H9 (cell line): Measurements from ENCODE around the gene PCSK2. TPM values are rescaled to one million over a fixed set of nuclear protein-coding genes. Genes with fewer than 3 reads are reported as not detected.

Experiments
- DNase-seq: peaks from one replicate; pipeline ENCODE4 v3.0.0-alpha.2; 2017
- H2AFZ ChIP-seq: one replicate; pipeline ENCODE4 v1.6.1; 2013; ENCODE audit warnings: mild to moderate bottlenecking, low read length, control low read depth, moderate library complexity
- H2AK5ac ChIP-seq: 2 replicates; pipeline ENCODE4 v1.6.1; 2013; ENCODE audit warnings: low read length, control low read depth, mixed read lengths; ENCODE audit not compliant: insufficient read length
- H2BK120ac ChIP-seq: one replicate; pipeline ENCODE4 v1.6.1; 2013; ENCODE audit warnings: low read depth, mild to moderate bottlenecking, low read length, control low read depth, inconsistent platforms; ENCODE audit not compliant: poor library complexity, severe bottlenecking
- H2BK12ac ChIP-seq: 2 replicates; pipeline ENCODE4 v1.6.1; 2013; ENCODE audit warnings: low read length, control low read depth, mixed read lengths, low read depth; ENCODE audit not compliant: insufficient read length
- H2BK15ac ChIP-seq: 2 replicates; pipeline ENCODE4 v1.6.1; 2013; ENCODE audit warnings: low read depth, low read length, control low read depth
- H2BK20ac ChIP-seq: one replicate; pipeline ENCODE4 v1.6.1; 2013; ENCODE audit warnings: low read depth, mild to moderate bottlenecking, low read length, control low read depth, inconsistent platforms; ENCODE audit not compliant: poor library complexity, severe bottlenecking
- H2BK5ac ChIP-seq: 2 replicates; pipeline ENCODE4 v1.6.1; 2013; ENCODE audit warnings: low read length, control low read depth, mixed read lengths; ENCODE audit not compliant: insufficient read length
- H3K14ac ChIP-seq: 2 replicates; pipeline ENCODE4 v1.6.1; 2013; ENCODE audit warnings: low read length, control low read depth; ENCODE audit not compliant: insufficient read depth
- H3K18ac ChIP-seq: 2 replicates; pipeline ENCODE4 v1.6.1; 2013; ENCODE audit warnings: low read depth, mild to moderate bottlenecking, mixed read lengths, low read length, control low read depth; ENCODE audit not compliant: insufficient read length
- H3K23ac ChIP-seq: 2 replicates; pipeline ENCODE4 v1.6.1; 2013; ENCODE audit warnings: low read length, control low read depth, mixed read lengths, low read depth; ENCODE audit not compliant: insufficient read length
- H3K23me2 ChIP-seq: 2 replicates; pipeline ENCODE4 v1.6.1; 2013; ENCODE audit warnings: low read depth, mild to moderate bottlenecking, mixed read lengths, low read length, control low read depth; ENCODE audit not compliant: insufficient read length, poor library complexity, severe bottlenecking
- H3K27ac ChIP-seq: 2 replicates; pipeline ENCODE4 v1.5.1; 2013; ENCODE audit warnings: low read length, control low read depth, mixed read lengths, low read depth; ENCODE audit not compliant: insufficient read length
- H3K27me3 ChIP-seq: 2 replicates; pipeline ENCODE4 v1.6.1; 2013; ENCODE audit warnings: low read length, control low read depth, inconsistent platforms; ENCODE audit not compliant: insufficient read depth
- H3K4ac ChIP-seq: 2 replicates; pipeline ENCODE4 v1.6.1; 2013; ENCODE audit warnings: low read depth, mild to moderate bottlenecking, control low read depth, inconsistent platforms, low read length, moderate library complexity
- H3K4me1 ChIP-seq: 2 replicates; pipeline ENCODE4 v1.6.1; 2013; ENCODE audit warnings: low read length, control low read depth, inconsistent platforms; ENCODE audit not compliant: insufficient read depth
- H3K4me2 ChIP-seq: 2 replicates; pipeline ENCODE4 v1.6.1; 2013; ENCODE audit warnings: low read length, control low read depth, mixed read lengths; ENCODE audit not compliant: insufficient read length, insufficient read depth
- H3K56ac ChIP-seq: 2 replicates; pipeline ENCODE4 v1.6.1; 2013; ENCODE audit warnings: low read depth, mild to moderate bottlenecking, mixed read lengths, low read length, control low read depth; ENCODE audit not compliant: insufficient read length
- H3K79me1 ChIP-seq: 2 replicates; pipeline ENCODE4 v1.6.1; 2013; ENCODE audit warnings: low read depth, mild to moderate bottlenecking, moderate library complexity, low read length, control low read depth, inconsistent platforms; ENCODE audit not compliant: insufficient read depth, poor library complexity, severe bottlenecking
- H3K79me2 ChIP-seq: 2 replicates; pipeline ENCODE4 v1.6.1; 2013; ENCODE audit warnings: low read length, control low read depth, inconsistent platforms; ENCODE audit not compliant: insufficient read depth
- H3K9ac ChIP-seq: 2 replicates; pipeline ENCODE4 v1.6.1; 2013; ENCODE audit warnings: low read length, control low read depth, mixed read lengths; ENCODE audit not compliant: insufficient read length; ENCODE audit errors: extremely low read depth
- H3K9me3 ChIP-seq: one replicate; pipeline ENCODE4 v1.6.1; 2013; ENCODE audit warnings: low read depth, low read length, inconsistent platforms; ENCODE audit not compliant: control insufficient read depth
- H3T11ph ChIP-seq: one replicate; pipeline ENCODE4 v1.6.1; 2013; ENCODE audit warnings: mild to moderate bottlenecking, low read length, control low read depth, inconsistent platforms
- H4K20me1 ChIP-seq: one replicate; pipeline ENCODE4 v1.6.1; 2013; ENCODE audit not compliant: control insufficient read depth, insufficient read length, insufficient read depth
- H4K5ac ChIP-seq: 2 replicates; pipeline ENCODE4 v1.6.1; 2013; ENCODE audit warnings: low read depth, mild to moderate bottlenecking, mixed read lengths, low read length, control low read depth; ENCODE audit not compliant: insufficient read length
- H4K8ac ChIP-seq: replicated peaks from 2 replicates; pipeline ENCODE4 v1.6.1; 2013; ENCODE audit warnings: low read length, control low read depth, mixed read lengths, low read depth; ENCODE audit not compliant: insufficient read length
- H4K91ac ChIP-seq: 2 replicates; pipeline ENCODE4 v1.6.1; 2013; ENCODE audit warnings: low read depth, mild to moderate bottlenecking, moderate library complexity, mixed read lengths, low read length, control low read depth; ENCODE audit not compliant: insufficient read length
- H3K27ac Mint-ChIP-seq, 3 experiments: 2 replicates in 2 of 3; 3 replicates in 1 of 3; pipeline ENCODE4 v1.8.0; 2020 to 2021; ENCODE audit warnings: mixed read lengths in 3 of 3, mild to moderate bottlenecking in 1 of 3, moderate library complexity in 1 of 3
- H3K27me3 Mint-ChIP-seq: 2 replicates; pipeline ENCODE4 v1.8.0; 2021; ENCODE audit warnings: low read depth, mild to moderate bottlenecking, moderate library complexity, mixed read lengths
- H3K36me3 Mint-ChIP-seq, 3 experiments: 2 replicates in 2 of 3; 3 replicates in 1 of 3; pipeline ENCODE4 v1.8.0; 2020 to 2021; ENCODE audit warnings: low read depth in 3 of 3, mixed read lengths in 3 of 3; ENCODE audit not compliant: insufficient read depth in 1 of 3
- H3K4me1 Mint-ChIP-seq, 2 experiments: 2 replicates each; pipeline ENCODE4 v1.8.0; 2020; ENCODE audit warnings: mixed read lengths in 2 of 2
- H3K4me3 Mint-ChIP-seq, 2 experiments: 2 replicates in 1 of 2; 3 replicates in 1 of 2; pipeline ENCODE4 v1.8.0; 2020 to 2021; ENCODE audit warnings: mild to moderate bottlenecking in 2 of 2, mixed read lengths in 2 of 2, moderate library complexity in 1 of 2
- H3K9me3 Mint-ChIP-seq, 2 experiments: 2 replicates in 1 of 2; 3 replicates in 1 of 2; pipeline ENCODE4 v1.8.0; 2020; ENCODE audit warnings: mild to moderate bottlenecking in 2 of 2, mixed read lengths in 2 of 2, moderate library complexity in 1 of 2
- WGBS: extraction: QIAGEN DNeasy Blood & Tissue Kit; methylation state at CpG from one replicate; pipeline ENCODE4 v1.1.7; 2013; ENCODE audit warnings: missing lambda C conversion rate, low lambda C conversion rate, mixed read lengths; ENCODE audit not compliant: insufficient read length; ENCODE audit errors: extremely low coverage; 5-methylcytosine and 5-hydroxymethylcytosine counted together
- total RNA-seq: library from RNA; stranded (reverse); gene quantifications from 2 replicates; pipeline ENCODE4 v1.2.1, GENCODE V29; 2021
- TF ChIP-seq, protein P1 (sequence below): fragments of 200-600 bp; sonication (generic); conservative IDR thresholded peaks from 3 replicates; pipeline ENCODE4 v1.8.0; 2021; ENCODE audit warnings: antibody characterized with exemption, mild to moderate bottlenecking

The PCSK2 gene
- total RNA-seq, 1 experiment from 2014 or later: 2.8 TPM

DNA sequence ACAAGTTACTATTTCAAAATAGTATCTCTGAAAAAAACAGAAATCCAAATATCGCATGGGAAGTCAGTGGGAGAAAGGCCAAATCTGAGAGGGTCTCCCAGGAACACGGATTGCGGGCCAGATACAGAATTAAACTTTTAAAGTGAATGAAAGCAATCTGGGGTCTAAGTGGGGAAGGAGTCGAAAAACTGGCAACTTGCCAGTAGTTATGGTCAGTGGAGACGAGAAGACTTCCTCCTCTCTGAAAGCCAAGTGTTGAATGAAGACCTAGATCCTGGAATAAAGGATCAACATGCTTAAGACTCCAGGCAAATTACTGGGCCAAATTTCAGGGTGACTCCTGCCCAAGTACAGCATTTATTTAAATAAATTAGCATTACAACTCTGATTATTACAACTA is 180.7 kb downstream of the PCSK2 start:
- no peak overlapping the region for H2BK20ac ChIP-seq
- no peak overlapping the region for H3K14ac ChIP-seq
- H4K91ac ChIP-seq: no peak overlapping the region
- no peak overlapping the region for H4K5ac ChIP-seq
- Mint-ChIP-seq H3K4me1 (no peaks in the 10 kb centered on the region), H3K27ac (no peak overlapping the region), H3K4me3 (no peak overlapping the region), H3K27me3 (peaks cover 2% of the 10 kb centered on the region), H3K9me3 (peaks cover 0 to 2% of the 10 kb centered on the region in 2 experiments; a peak in 2 of 5 replicates), H3K36me3 (no peaks in the 10 kb centered on the region)
- no peaks in the 10 kb centered on the region for H3K4me1 ChIP-seq
- no peak overlapping the region for H4K8ac ChIP-seq
- TF ChIP-seq, protein P1, sequence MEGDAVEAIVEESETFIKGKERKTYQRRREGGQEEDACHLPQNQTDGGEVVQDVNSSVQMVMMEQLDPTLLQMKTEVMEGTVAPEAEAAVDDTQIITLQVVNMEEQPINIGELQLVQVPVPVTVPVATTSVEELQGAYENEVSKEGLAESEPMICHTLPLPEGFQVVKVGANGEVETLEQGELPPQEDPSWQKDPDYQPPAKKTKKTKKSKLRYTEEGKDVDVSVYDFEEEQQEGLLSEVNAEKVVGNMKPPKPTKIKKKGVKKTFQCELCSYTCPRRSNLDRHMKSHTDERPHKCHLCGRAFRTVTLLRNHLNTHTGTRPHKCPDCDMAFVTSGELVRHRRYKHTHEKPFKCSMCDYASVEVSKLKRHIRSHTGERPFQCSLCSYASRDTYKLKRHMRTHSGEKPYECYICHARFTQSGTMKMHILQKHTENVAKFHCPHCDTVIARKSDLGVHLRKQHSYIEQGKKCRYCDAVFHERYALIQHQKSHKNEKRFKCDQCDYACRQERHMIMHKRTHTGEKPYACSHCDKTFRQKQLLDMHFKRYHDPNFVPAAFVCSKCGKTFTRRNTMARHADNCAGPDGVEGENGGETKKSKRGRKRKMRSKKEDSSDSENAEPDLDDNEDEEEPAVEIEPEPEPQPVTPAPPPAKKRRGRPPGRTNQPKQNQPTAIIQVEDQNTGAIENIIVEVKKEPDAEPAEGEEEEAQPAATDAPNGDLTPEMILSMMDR: no peak
- no peaks in the 10 kb centered on the region for H3K9me3 ChIP-seq
- H4K20me1 ChIP-seq: no peaks in the 10 kb centered on the region
- no peak overlapping the region for H2AK5ac ChIP-seq
- H3K79me2 ChIP-seq: no peaks in the 10 kb centered on the region
- H3K79me1 ChIP-seq: no peaks in the 10 kb centered on the region
- peaks cover 3% of the 10 kb centered on the region for H3K23me2 ChIP-seq
- no peak overlapping the region for H3K9ac ChIP-seq
- H3K4ac ChIP-seq: no peak overlapping the region
- no peak for DNase-seq
- no peak overlapping the region for H2BK15ac ChIP-seq
- H3K56ac ChIP-seq: no peak overlapping the region
- H2BK120ac ChIP-seq: no peak overlapping the region
- no CpG with 5 or more reads among the region's 5 CpGs for WGBS
- no peak overlapping the region for H2AFZ ChIP-seq
- H2BK5ac ChIP-seq: no peak overlapping the region
- H2BK12ac ChIP-seq: no peak overlapping the region
- H3K18ac ChIP-seq: no peak overlapping the region
- H3K27me3 ChIP-seq: no peaks in the 10 kb centered on the region
- H3K27ac ChIP-seq: no peak overlapping the region
- H3T11ph ChIP-seq: no peak overlapping the region
- no peak overlapping the region for H3K4me2 ChIP-seq
- no peak overlapping the region for H3K23ac ChIP-seq
